ENCODE measurements around the gene UNC45A. TPM values are rescaled to one million over a fixed set of nuclear protein-coding genes. Genes with fewer than 3 reads are reported as not detected.
A peak's percentile ranks its signal among the peaks of the same experiment; 100 is the strongest.

The UNC45A gene
- total and polyA plus RNA-seq, 2 of the 13 experiments (the other 11 are each of a cell fraction or from before 2014, with no cell fraction given) = 33.8 to 39.7 TPM

- H3K4me2 ChIP-seq (ENCODE audit: low read depth, low read length) = peak within 1 kb of the TSS; percentile 83
- in situ Hi-C loops (cut with HindIII; ENCODE audit: extremely low pct_ligation_motif_present, low pct_unique_long_range_greater_than_20kb) = no loop called here
- H4K20me1 ChIP-seq (ENCODE audit: insufficient read depth, low read length) = no peaks in the 10 kb centered on the region
- intact Hi-C loops (cut with micrococcal nuclease; ENCODE audit: unreplicated experiment) = loop anchor here (2.0 to 5.0 kb wide), 2 partner anchors 20 to 77 kb away; partner anchors contain the start of gene UNC45A
- WGBS (ENCODE audit: low lambda C conversion rate) = 4% methylated on average over 15 of the region's 69 CpGs
- H3K4me1 ChIP-seq (ENCODE audit: insufficient read depth, low read length) = peaks cover 11% of the 10 kb centered on the region
- ATAC-seq (peak; percentile 95), DNase-seq (ENCODE audit: low spot score) (peak; percentile 94), FAIRE-seq (peak; percentile 95)
- H3K36me3 ChIP-seq (replicated peaks in 1 of 2; ENCODE audit: control insufficient read depth in 1 of 2, insufficient read depth in 2 of 2, low read length in 2 of 2) = peaks cover 16 to 44% of the 10 kb centered on the region in 2 experiments; a peak in 4 of 5 replicates
- ChIA-PET POLR2A (interaction anchor here (0.7 to 2.7 kb wide), 7 partner anchors 9 to 78 kb away, joined by 3 to 26 read pairs (median 6); partner anchors contain the start of genes HDDC3, MAN2A2 and UNC45A), CTCF (ENCODE audit: low intra/inter-chr PET ratio, low total read pairs) (no interaction called here)
- H3K27me3 ChIP-seq (ENCODE audit: control insufficient read depth in 1 of 2, insufficient read depth in 2 of 2, low read length in 2 of 2) = no peaks in the 10 kb centered on the region
- H2AFZ ChIP-seq (ENCODE audit: low read length) = no peak within 1 kb of the TSS
- peak within 1 kb of the TSS; percentile 97 for H3K27ac ChIP-seq (ENCODE audit: extremely low read length, insufficient read depth, low read length)
- H3K9ac ChIP-seq (ENCODE audit: insufficient read depth, low read depth, low read length) = peak within 1 kb of the TSS; percentile 97
- no peaks in the 10 kb centered on the region for H3K9me3 ChIP-seq (ENCODE audit: low read length)
- BruUV-seq (replicated peaks) = TSS peak; percentile 83
- peaks cover 9% of the 10 kb centered on the region for H3K79me2 ChIP-seq (ENCODE audit: insufficient read depth, low read length)
- peak within 1 kb of the TSS; percentile 60 to 77 (median 65) for H3K4me3 ChIP-seq (replicated peaks in 1 of 3; ENCODE audit: insufficient read depth in 1 of 3, low read depth in 2 of 3, low read length in 3 of 3)
- TF ChIP-seq MXD3 (CRISPR knock-in tag; IDR thresholded peaks at IDR 0.05) = peak; percentile 75
- TF ChIP-seq, protein P1, sequence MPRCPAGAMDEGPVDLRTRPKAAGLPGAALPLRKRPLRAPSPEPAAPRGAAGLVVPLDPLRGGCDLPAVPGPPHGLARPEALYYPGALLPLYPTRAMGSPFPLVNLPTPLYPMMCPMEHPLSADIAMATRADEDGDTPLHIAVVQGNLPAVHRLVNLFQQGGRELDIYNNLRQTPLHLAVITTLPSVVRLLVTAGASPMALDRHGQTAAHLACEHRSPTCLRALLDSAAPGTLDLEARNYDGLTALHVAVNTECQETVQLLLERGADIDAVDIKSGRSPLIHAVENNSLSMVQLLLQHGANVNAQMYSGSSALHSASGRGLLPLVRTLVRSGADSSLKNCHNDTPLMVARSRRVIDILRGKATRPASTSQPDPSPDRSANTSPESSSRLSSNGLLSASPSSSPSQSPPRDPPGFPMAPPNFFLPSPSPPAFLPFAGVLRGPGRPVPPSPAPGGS (CRISPR knock-in tag; IDR thresholded peaks at IDR 0.05) = peak; percentile 46; the same call in 1 of the 2 replicates
- TF ChIP-seq ZSCAN29 (CRISPR knock-in tag; conservative IDR thresholded peaks at IDR 0.05) = no peak
- peak; percentile 12; the same call in 1 of the 2 replicates for TF ChIP-seq NCOA2 (CRISPR knock-in tag; IDR thresholded peaks at IDR 0.05)
- no peak; the same call in 1 of the 2 replicates for TF ChIP-seq IRF9 (CRISPR knock-in tag; IDR thresholded peaks at IDR 0.05; ENCODE audit: borderline replicate concordance)
- no peak for TF ChIP-seq THRA (CRISPR knock-in tag; IDR thresholded peaks at IDR 0.05; ENCODE audit: borderline replicate concordance)
- TF ChIP-seq, protein P2, sequence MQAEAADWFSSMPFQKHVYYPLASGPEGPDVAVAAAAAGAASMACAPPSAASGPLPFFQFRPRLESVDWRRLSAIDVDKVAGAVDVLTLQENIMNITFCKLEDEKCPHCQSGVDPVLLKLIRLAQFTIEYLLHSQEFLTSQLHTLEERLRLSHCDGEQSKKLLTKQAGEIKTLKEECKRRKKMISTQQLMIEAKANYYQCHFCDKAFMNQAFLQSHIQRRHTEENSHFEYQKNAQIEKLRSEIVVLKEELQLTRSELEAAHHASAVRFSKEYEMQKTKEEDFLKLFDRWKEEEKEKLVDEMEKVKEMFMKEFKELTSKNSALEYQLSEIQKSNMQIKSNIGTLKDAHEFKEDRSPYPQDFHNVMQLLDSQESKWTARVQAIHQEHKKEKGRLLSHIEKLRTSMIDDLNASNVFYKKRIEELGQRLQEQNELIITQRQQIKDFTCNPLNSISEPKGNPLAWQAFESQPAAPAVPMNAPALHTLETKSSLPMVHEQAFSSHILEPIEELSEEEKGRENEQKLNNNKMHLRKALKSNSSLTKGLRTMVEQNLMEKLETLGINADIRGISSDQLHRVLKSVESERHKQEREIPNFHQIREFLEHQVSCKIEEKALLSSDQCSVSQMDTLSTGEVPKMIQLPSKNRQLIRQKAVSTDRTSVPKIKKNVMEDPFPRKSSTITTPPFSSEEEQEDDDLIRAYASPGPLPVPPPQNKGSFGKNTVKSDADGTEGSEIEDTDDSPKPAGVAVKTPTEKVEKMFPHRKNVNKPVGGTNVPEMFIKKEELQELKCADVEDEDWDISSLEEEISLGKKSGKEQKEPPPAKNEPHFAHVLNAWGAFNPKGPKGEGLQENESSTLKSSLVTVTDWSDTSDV (CRISPR knock-in tag; IDR thresholded peaks at IDR 0.05) = no peak
- peak; percentile 21 for TF ChIP-seq PATZ1 (CRISPR knock-in tag; IDR thresholded peaks at IDR 0.05)
- peak; percentile 93 for TF ChIP-seq SAP130 (CRISPR knock-in tag; IDR thresholded peaks at IDR 0.05; ENCODE audit: low read depth)
- peak; percentile 12; the same call in 1 of the 2 replicates for TF ChIP-seq ZSCAN31 (CRISPR knock-in tag; IDR thresholded peaks at IDR 0.05; ENCODE audit: low read depth)
- no peak for TF ChIP-seq ZNF510 (CRISPR knock-in tag; IDR thresholded peaks at IDR 0.05; ENCODE audit: low read depth)
- TF ChIP-seq ZNF264 (CRISPR knock-in tag; IDR thresholded peaks at IDR 0.05) = peak; percentile 68
Observed at GRCh38 chr15:90954712-90955623, 19.9 kb downstream of the UNC45A start, which contains the start of gene RCCD1. RCCD1 (plus strand) TSS chr15:90954884; CDS start chr15:90956735, 1,851 bp downstream.

All from HepG2 (cell line).